Naive thymus-derived CD4-positive, alpha-beta T cell (primary cell): Measurements from ENCODE around the gene SLC38A3. TPM values are rescaled to one million over a fixed set of nuclear protein-coding genes. Genes with fewer than 3 reads are reported as not detected.
A peak's percentile ranks its signal among the peaks of the same experiment; 100 is the strongest.

Experiments used
- ATAC-seq: fragments of 150-1000 bp; cut with Tn5 transposase; 2 replicates; pipeline ENCODE4 v1.10.0; 2021; ENCODE audit warnings: mild to moderate bottlenecking, moderate library complexity
- CTCF ChIA-PET: fragments of 350-600 bp; sonication (Branson Sonifier 250); formaldehyde crosslinking; loops from one replicate; lab custom pipeline; 2021; ENCODE audit warnings: antibody characterized with exemption; lab: Charles Lee
- POLR2A ChIA-PET: fragments of 350-600 bp; sonication (Branson Sonifier 250); formaldehyde crosslinking; loops from one replicate; lab custom pipeline; 2021; ENCODE audit warnings: antibody characterized with exemption, inconsistent platforms; lab: Charles Lee
- DNase-seq, 9 donors: peaks; one replicate each; pipeline versions ENCODE4 v3.0.0 to v3.0.0-alpha.2; 2020 to 2022; ENCODE audit warnings: mixed read lengths in 1 of 9
- H3K27ac ChIP-seq: one replicate; pipeline ENCODE4 v1.7.0; 2013; ENCODE audit warnings: mild to moderate bottlenecking, low read depth, low read length, moderate library complexity
- H3K27me3 ChIP-seq, 2 donors: one replicate each; pipeline ENCODE4 v1.7.0; 2013; ENCODE audit warnings: low read length in 2 of 2, mild to moderate bottlenecking in 2 of 2, moderate library complexity in 2 of 2; ENCODE audit not compliant: control insufficient read depth in 2 of 2, insufficient read depth in 2 of 2
- H3K36me3 ChIP-seq, 3 experiments: 1 replicate in 2 of 3; 2 replicates in 1 of 3; pipeline ENCODE4 v1.7.0; 2013; ENCODE audit warnings: low read length in 3 of 3, mild to moderate bottlenecking in 3 of 3, moderate library complexity in 1 of 3; ENCODE audit not compliant: insufficient read depth in 3 of 3, control insufficient read depth in 2 of 3
- H3K4me1 ChIP-seq, 2 donors: one replicate each; pipeline ENCODE4 v1.7.0; 2013; ENCODE audit warnings: low read length in 2 of 2, mild to moderate bottlenecking in 2 of 2, moderate library complexity in 1 of 2; ENCODE audit not compliant: control insufficient read depth in 2 of 2, insufficient read depth in 2 of 2
- H3K4me3 ChIP-seq: 2 replicates; pipeline ENCODE4 v1.7.0; 2013; ENCODE audit warnings: mild to moderate bottlenecking, low read length
- H3K9me3 ChIP-seq, 3 experiments: 1 replicate in 2 of 3; 2 replicates in 1 of 3; pipeline ENCODE4 v1.7.0; 2013; ENCODE audit warnings: low read length in 3 of 3; ENCODE audit not compliant: control insufficient read depth in 2 of 3
- H3K27ac Mint-ChIP-seq, 9 donors: one replicate each; pipeline ENCODE4 v1.8.0; 2020 to 2022; ENCODE audit warnings: mixed read lengths in 9 of 9, mild to moderate bottlenecking in 8 of 9, moderate library complexity in 5 of 9, inconsistent platforms in 2 of 9
- H3K27me3 Mint-ChIP-seq, 5 donors: one replicate each; pipeline ENCODE4 v1.8.0; 2021 to 2022; ENCODE audit warnings: mixed read lengths in 5 of 5, mild to moderate bottlenecking in 1 of 5
- H3K36me3 Mint-ChIP-seq, 5 donors: one replicate each; pipeline ENCODE4 v1.8.0; 2020 to 2022; ENCODE audit warnings: mixed read lengths in 5 of 5, mild to moderate bottlenecking in 3 of 5, inconsistent platforms in 1 of 5
- H3K4me1 Mint-ChIP-seq, 7 donors: one replicate each; pipeline ENCODE4 v1.8.0; 2020 to 2022; ENCODE audit warnings: mixed read lengths in 7 of 7, mild to moderate bottlenecking in 3 of 7, inconsistent platforms in 1 of 7
- H3K4me3 Mint-ChIP-seq, 10 donors: one replicate each; pipeline ENCODE4 v1.8.0; 2020 to 2022; ENCODE audit warnings: mild to moderate bottlenecking in 10 of 10, mixed read lengths in 10 of 10, moderate library complexity in 6 of 10, inconsistent platforms in 2 of 10
- H3K9me3 Mint-ChIP-seq, 11 donors: one replicate each; pipeline ENCODE4 v1.8.0; 2020 to 2022; ENCODE audit warnings: mixed read lengths in 11 of 11, mild to moderate bottlenecking in 4 of 11, inconsistent platforms in 1 of 11, moderate library complexity in 1 of 11
- intact Hi-C, 2 donors: fragments of 100-400 bp; cut with micrococcal nuclease; formaldehyde crosslinking; loops; one replicate each; pipeline ENCODE4 v1.15.1; 2023
- polyA plus RNA-seq, 2 donors: library from polyadenylated mRNA; unstranded; fragments of 300-500 nt; fragmentation: Illumina TruSeq; gene quantifications; one replicate each; pipeline ENCODE4 v1.2.3, GENCODE V29; 2021
- total RNA-seq, 6 experiments: library from RNA in 5 of 6; stranded (reverse) in 5 of 6; gene quantifications; 1 replicate in 5 of 6; 2 replicates in 1 of 6; pipeline ENCODE4 v1.2.3 and lab custom pipeline; 2021 to 2026

SLC38A3 gene
- total and polyA plus RNA-seq, 7 experiments from 2014 or later, result 1.8 TPM; not detected in 6

DNA sequence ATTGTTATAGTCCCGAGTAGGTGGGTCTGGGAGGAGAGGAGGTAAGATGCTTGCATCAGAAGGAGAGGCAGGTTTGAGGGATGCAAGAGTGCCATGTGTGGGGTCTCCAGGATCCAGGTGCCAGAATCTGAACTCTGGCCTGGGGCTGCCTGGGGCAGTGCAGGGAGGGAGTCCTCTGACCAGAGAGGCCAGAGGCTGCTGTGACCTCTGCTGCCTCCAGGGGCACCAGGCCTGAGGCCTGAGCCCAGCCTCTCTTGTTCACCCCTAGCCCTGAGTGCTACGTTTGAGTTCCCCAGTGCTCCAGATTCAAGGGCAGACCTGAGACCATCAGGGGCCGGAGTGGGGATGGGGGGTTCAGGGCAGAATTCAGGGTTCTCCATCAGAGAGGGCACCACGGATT is 7.4 kb downstream of the SLC38A3 start:
- no peak overlapping the region for H3K4me3 Mint-ChIP-seq
- peak overlapping the region in 1 of 9 donors; percentile 51 for H3K27ac Mint-ChIP-seq
- Histone ChIP-seq H3K9me3 (no peaks in the 10 kb centered on the region), H3K27ac (no peak overlapping the region), H3K27me3 (no peaks in the 10 kb centered on the region), H3K4me1 (no peaks in the 10 kb centered on the region), H3K4me3 (no peak overlapping the region), H3K36me3 (no peaks in the 10 kb centered on the region)
- POLR2A ChIA-PET, result no interaction called here
- intact Hi-C loops, result no loop called here
- DNase-seq, result no peak
- CTCF ChIA-PET, result interaction anchor here (1.1 kb wide), 1 partner anchor 18 kb away, joined by 6 read pairs; no protein-coding TSS in a partner anchor
- H3K36me3 Mint-ChIP-seq, result no peaks in the 10 kb centered on the region
- H3K4me1 Mint-ChIP-seq, result no peaks in the 10 kb centered on the region
- H3K9me3 Mint-ChIP-seq, result no peaks in the 10 kb centered on the region
- no peak for ATAC-seq
- peaks cover 0 to 13% (median 10%) of the 10 kb centered on the region in 5 donors for H3K27me3 Mint-ChIP-seq

DNA sequence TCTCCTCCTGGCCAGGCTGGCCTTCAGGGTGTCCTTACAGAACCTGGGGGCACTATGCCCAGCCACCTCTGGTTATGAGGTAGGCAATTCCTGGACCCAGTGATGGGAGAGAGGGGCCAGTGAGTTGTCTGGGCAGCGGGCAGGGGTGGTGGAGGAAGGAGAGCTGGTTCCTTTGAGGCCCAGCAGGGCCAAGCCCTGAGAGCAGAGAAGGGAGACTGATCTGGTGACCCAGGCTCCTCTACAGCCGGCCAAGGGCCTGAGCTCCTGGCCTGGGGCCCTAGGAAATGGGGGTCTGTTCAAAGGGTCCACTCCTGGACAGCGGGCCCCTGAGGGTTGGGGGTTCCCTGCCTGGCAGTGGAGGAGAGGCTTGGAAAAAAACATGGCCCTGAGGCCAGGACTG is 7.9 kb downstream of the SLC38A3 start:
- Histone ChIP-seq H3K27ac (no peak overlapping the region), H3K27me3 (no peaks in the 10 kb centered on the region), H3K9me3 (no peaks in the 10 kb centered on the region), H3K36me3 (no peaks in the 10 kb centered on the region), H3K4me1 (no peaks in the 10 kb centered on the region), H3K4me3 (no peak overlapping the region)
- H3K36me3 Mint-ChIP-seq, result no peaks in the 10 kb centered on the region
- no peaks in the 10 kb centered on the region for H3K4me1 Mint-ChIP-seq
- ChIA-PET POLR2A (no interaction called here), CTCF (no interaction called here)
- no peak overlapping the region for H3K27ac Mint-ChIP-seq
- peaks cover 0 to 10% (median 8%) of the 10 kb centered on the region in 5 donors for H3K27me3 Mint-ChIP-seq
- H3K4me3 Mint-ChIP-seq, result no peak overlapping the region
- DNase-seq (no peak), ATAC-seq (no peak)
- H3K9me3 Mint-ChIP-seq, result no peaks in the 10 kb centered on the region
- intact Hi-C loops, result no loop called here

DNA sequence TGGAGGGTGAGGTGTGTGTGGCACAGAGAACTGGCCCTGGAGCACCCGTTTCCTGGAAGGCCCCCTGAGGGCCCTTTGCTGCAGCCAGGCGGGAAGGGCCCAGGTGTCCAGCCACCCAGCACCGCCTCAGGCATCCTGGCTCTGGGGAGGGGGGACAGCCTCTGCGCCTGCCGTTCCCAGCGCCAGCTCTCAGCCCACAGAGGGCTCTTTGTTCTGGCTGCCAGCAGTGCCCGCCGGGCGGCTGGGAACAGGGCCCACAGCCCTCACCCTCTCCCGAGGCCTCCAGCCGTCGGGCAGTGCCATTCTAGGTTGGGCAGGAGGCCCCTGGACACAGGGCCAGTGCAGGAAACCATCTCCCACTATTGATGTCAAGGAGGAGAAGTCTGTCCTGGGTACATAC is 8.3 kb downstream of the SLC38A3 start:
- Histone ChIP-seq H3K27me3 (no peaks in the 10 kb centered on the region), H3K4me3 (no peak overlapping the region), H3K27ac (no peak overlapping the region), H3K9me3 (no peaks in the 10 kb centered on the region), H3K36me3 (no peaks in the 10 kb centered on the region), H3K4me1 (no peaks in the 10 kb centered on the region)
- H3K27me3 Mint-ChIP-seq, result peaks cover 0 to 9% (median 5%) of the 10 kb centered on the region in 5 donors
- no peak overlapping the region for H3K4me3 Mint-ChIP-seq
- no peaks in the 10 kb centered on the region for H3K36me3 Mint-ChIP-seq
- POLR2A ChIA-PET, result no interaction called here
- intact Hi-C loops, result no loop called here
- CTCF ChIA-PET, result interaction anchor here (1.0 kb wide), 1 partner anchor 19 kb away, joined by 4 read pairs; no protein-coding TSS in a partner anchor
- ATAC-seq, result no peak
- H3K9me3 Mint-ChIP-seq, result no peaks in the 10 kb centered on the region
- no peak for DNase-seq
- H3K4me1 Mint-ChIP-seq, result no peaks in the 10 kb centered on the region
- H3K27ac Mint-ChIP-seq, result no peak overlapping the region

DNA sequence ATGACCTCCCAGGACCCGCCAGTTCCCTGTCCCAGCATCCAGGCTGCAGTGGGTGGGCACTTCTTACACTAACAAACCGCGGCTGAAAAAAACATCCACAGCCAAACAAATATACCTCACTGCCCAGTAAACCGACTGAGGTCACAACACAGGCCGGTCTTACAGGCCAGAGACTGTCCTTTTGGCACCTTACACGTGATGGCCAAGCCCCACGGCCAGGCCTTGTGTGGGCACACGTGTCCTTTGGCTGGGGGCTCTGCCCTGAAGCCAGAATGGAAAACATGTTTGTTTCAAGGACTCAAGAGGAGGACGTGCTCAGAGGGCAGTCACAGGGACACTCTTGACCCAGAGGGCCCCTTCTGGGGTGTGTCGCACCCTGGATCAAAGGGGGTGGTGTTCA is 9.8 kb downstream of the SLC38A3 start:
- peaks cover 0 to 2% (median 0%) of the 10 kb centered on the region in 11 donors for H3K9me3 Mint-ChIP-seq
- peaks cover 0 to 4% (median 0%) of the 10 kb centered on the region in 5 donors for H3K27me3 Mint-ChIP-seq
- CTCF ChIA-PET, result interaction anchor here (0.6 to 1.3 kb wide), 3 partner anchors 20 to 97 kb away, joined by 3 to 4 read pairs (median 3); no protein-coding TSS in a partner anchor
- no peaks in the 10 kb centered on the region for H3K9me3 ChIP-seq
- no peaks in the 10 kb centered on the region for H3K4me1 ChIP-seq
- H3K27ac ChIP-seq, result no peak overlapping the region
- POLR2A ChIA-PET, result no interaction called here
- H3K27ac Mint-ChIP-seq, result no peak overlapping the region
- intact Hi-C loops, result no loop called here
- ATAC-seq, result no peak
- H3K36me3 Mint-ChIP-seq, result no peaks in the 10 kb centered on the region
- no peaks in the 10 kb centered on the region for H3K27me3 ChIP-seq
- DNase-seq, result no peak
- no peak overlapping the region for H3K4me3 Mint-ChIP-seq
- no peaks in the 10 kb centered on the region for H3K4me1 Mint-ChIP-seq
- no peak overlapping the region for H3K4me3 ChIP-seq
- no peaks in the 10 kb centered on the region for H3K36me3 ChIP-seq

DNA sequence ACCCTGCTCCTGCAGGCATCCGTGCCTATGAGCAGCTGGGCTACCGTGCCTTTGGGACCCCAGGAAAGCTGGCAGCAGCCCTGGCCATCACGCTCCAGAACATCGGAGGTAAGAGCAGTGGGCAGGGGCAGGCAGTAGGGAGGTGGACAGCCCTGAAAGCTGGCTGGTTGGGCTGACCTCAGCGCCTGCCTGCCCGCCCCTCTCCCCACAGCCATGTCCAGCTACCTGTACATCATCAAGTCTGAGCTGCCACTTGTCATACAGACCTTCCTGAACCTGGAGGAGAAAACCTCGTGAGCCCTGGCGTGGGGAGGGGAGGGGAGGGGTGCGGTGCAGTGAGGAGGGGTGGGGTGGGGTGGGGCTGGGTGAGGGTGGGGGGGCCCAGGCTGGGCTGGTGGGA is 10.5 kb downstream of the SLC38A3 start:
- intact Hi-C loops, result no loop called here
- ATAC-seq (no peak), DNase-seq (no peak)
- Histone ChIP-seq H3K4me3 (no peak overlapping the region), H3K36me3 (no peaks in the 10 kb centered on the region), H3K27me3 (no peaks in the 10 kb centered on the region), H3K27ac (no peak overlapping the region), H3K9me3 (no peaks in the 10 kb centered on the region), H3K4me1 (no peaks in the 10 kb centered on the region)
- H3K27me3 Mint-ChIP-seq, result peaks cover 0 to 4% (median 0%) of the 10 kb centered on the region in 5 donors
- H3K27ac Mint-ChIP-seq, result no peak overlapping the region
- H3K4me1 Mint-ChIP-seq, result no peaks in the 10 kb centered on the region
- H3K4me3 Mint-ChIP-seq, result no peak overlapping the region
- ChIA-PET CTCF (interaction anchor here (0.9 to 1.3 kb wide), 3 partner anchors 10 to 23 kb away, joined by 3 to 4 read pairs (median 3); no protein-coding TSS in a partner anchor), POLR2A (no interaction called here)
- peaks cover 0 to 2% (median 0%) of the 10 kb centered on the region in 11 donors for H3K9me3 Mint-ChIP-seq
- H3K36me3 Mint-ChIP-seq, result no peaks in the 10 kb centered on the region

DNA sequence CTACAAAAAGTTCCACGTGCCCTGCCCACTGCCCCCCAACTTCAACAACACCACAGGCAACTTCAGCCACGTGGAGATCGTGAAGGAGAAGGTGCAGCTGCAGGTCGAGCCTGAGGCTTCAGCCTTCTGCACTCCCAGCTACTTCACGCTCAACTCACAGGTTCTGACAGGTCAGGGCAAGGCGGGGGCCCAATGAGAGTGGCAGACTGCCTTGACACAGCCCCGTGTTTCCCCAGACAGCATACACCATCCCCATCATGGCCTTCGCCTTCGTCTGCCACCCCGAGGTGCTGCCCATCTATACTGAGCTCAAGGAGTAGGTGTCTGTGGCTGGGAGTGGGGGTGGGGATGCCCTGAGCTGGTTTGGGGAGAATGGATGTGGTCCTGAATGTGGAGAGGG is 12.6 kb downstream of the SLC38A3 start:
- Histone ChIP-seq H3K36me3 (no peaks in the 10 kb centered on the region), H3K4me3 (no peak overlapping the region), H3K4me1 (no peaks in the 10 kb centered on the region), H3K9me3 (no peaks in the 10 kb centered on the region), H3K27me3 (no peaks in the 10 kb centered on the region), H3K27ac (no peak overlapping the region)
- peaks cover 0 to 4% (median 0%) of the 10 kb centered on the region in 5 donors for H3K27me3 Mint-ChIP-seq
- intact Hi-C loops, result no loop called here
- DNase-seq (no peak), ATAC-seq (no peak)
- no peaks in the 10 kb centered on the region for H3K36me3 Mint-ChIP-seq
- H3K9me3 Mint-ChIP-seq, result peaks cover 0 to 2% (median 0%) of the 10 kb centered on the region in 11 donors
- ChIA-PET POLR2A (no interaction called here), CTCF (interaction anchor here (4.3 kb wide), 1 partner anchor 24 kb away, joined by 18 read pairs; no protein-coding TSS in a partner anchor)
- no peak overlapping the region for H3K27ac Mint-ChIP-seq
- no peak overlapping the region for H3K4me3 Mint-ChIP-seq
- H3K4me1 Mint-ChIP-seq, result no peaks in the 10 kb centered on the region

DNA sequence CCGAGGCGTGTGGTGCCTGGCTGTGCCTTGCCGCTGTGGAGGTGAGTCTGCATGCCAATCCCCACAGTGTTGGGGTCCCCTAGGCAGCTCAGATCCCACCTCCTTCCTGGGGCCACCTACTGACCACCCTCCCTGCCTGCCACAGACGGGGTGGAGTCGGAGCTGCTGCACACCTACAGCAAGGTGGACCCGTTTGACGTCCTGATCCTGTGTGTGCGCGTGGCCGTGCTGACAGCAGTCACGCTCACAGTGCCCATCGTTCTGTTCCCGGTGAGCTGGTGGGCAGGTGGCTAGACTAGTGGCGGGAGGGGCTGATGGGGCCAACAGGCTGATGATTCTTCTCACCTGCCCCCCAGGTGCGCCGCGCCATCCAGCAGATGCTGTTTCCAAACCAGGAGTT is 13.4 kb downstream of the SLC38A3 start:
- intact Hi-C loops, result no loop called here
- H3K27me3 ChIP-seq, result no peaks in the 10 kb centered on the region
- H3K4me3 ChIP-seq, result no peak overlapping the region
- ChIA-PET CTCF (interaction anchor here (0.6 to 4.3 kb wide), 4 partner anchors 25 to 283 kb away, joined by 3 to 18 read pairs (median 4); no protein-coding TSS in a partner anchor), POLR2A (no interaction called here)
- Mint-ChIP-seq H3K9me3 (peaks cover 0 to 2% (median 0%) of the 10 kb centered on the region in 11 donors), H3K27me3 (peaks cover 0 to 4% (median 0%) of the 10 kb centered on the region in 5 donors), H3K27ac (no peak overlapping the region), H3K4me3 (no peak overlapping the region), H3K36me3 (no peaks in the 10 kb centered on the region), H3K4me1 (no peaks in the 10 kb centered on the region)
- H3K36me3 ChIP-seq, result no peaks in the 10 kb centered on the region
- H3K4me1 ChIP-seq, result no peaks in the 10 kb centered on the region
- no peaks in the 10 kb centered on the region for H3K9me3 ChIP-seq
- ATAC-seq (no peak), DNase-seq (no peak)
- H3K27ac ChIP-seq, result no peak overlapping the region
